Astrocyte (in vitro differentiated cells and primary cell): ENCODE results near the gene TMOD4. TPM values are rescaled to one million over a fixed set of nuclear protein-coding genes. Genes with fewer than 3 reads are reported as not detected.
A peak's percentile ranks its signal among the peaks of the same experiment; 100 is the strongest.

Source experiments
- DNase-seq: peaks from one replicate; pipeline ENCODE4 v3.0.0-alpha.2; 2010; ENCODE audit warnings: low read depth
- FAIRE-seq: peaks from 2 replicates; lab custom pipeline; 2011; peaks lifted over from hg19 to GRCh38; lab: Jason Lieb, UNC
- H2AFZ ChIP-seq: 2 replicates; pipeline ENCODE4 v1.6.0; 2012; ENCODE audit warnings: low read depth, low read length, inconsistent platforms
- H3K27ac ChIP-seq: 2 replicates; pipeline ENCODE4 v1.5.1; 2011; ENCODE audit warnings: low read depth, low read length, inconsistent platforms
- H3K27me3 ChIP-seq: 2 replicates; pipeline ENCODE4 v1.6.0; 2011; ENCODE audit warnings: low read length, inconsistent platforms; ENCODE audit not compliant: insufficient read depth
- H3K36me3 ChIP-seq: 2 replicates; pipeline ENCODE4 v1.5.1; 2011; ENCODE audit warnings: low read length, inconsistent platforms; ENCODE audit not compliant: insufficient read depth
- H3K4me1 ChIP-seq: 2 replicates; pipeline ENCODE4 v1.5.1; 2011; ENCODE audit warnings: low read length, inconsistent platforms; ENCODE audit not compliant: insufficient read depth
- H3K4me2 ChIP-seq: 2 replicates; pipeline ENCODE4 v1.6.0; 2012; ENCODE audit warnings: low read length, inconsistent platforms
- H3K4me3 ChIP-seq: 2 replicates; pipeline ENCODE4 v1.5.1; 2011; ENCODE audit warnings: low read depth, mild to moderate bottlenecking, low read length, inconsistent platforms; ENCODE audit not compliant: insufficient read depth
- H3K79me2 ChIP-seq: 2 replicates; pipeline ENCODE4 v1.6.0; 2012; ENCODE audit warnings: mild to moderate bottlenecking, low read length, inconsistent platforms; ENCODE audit not compliant: insufficient read depth
- H3K9ac ChIP-seq: 2 replicates; pipeline ENCODE4 v1.6.0; 2012; ENCODE audit warnings: mild to moderate bottlenecking, low read length, inconsistent platforms
- H3K9me3 ChIP-seq: 2 replicates; pipeline ENCODE4 v1.5.1; 2012; ENCODE audit warnings: low read depth, mild to moderate bottlenecking, low read length, inconsistent platforms; ENCODE audit not compliant: insufficient read depth
- H4K20me1 ChIP-seq: 2 replicates; pipeline ENCODE4 v1.6.0; 2012; ENCODE audit warnings: low read length, inconsistent platforms; ENCODE audit not compliant: insufficient read depth
- H3K27ac Mint-ChIP-seq: one replicate; pipeline ENCODE4 v1.8.0; 2021; ENCODE audit warnings: mild to moderate bottlenecking, mixed read lengths; ENCODE audit not compliant: unreplicated experiment
- H3K27me3 Mint-ChIP-seq: one replicate; pipeline ENCODE4 v1.8.0; 2021; ENCODE audit warnings: low read depth, mixed read lengths; ENCODE audit not compliant: unreplicated experiment
- H3K36me3 Mint-ChIP-seq: one replicate; pipeline ENCODE4 v1.8.0; 2021; ENCODE audit warnings: low read depth, mixed read lengths; ENCODE audit not compliant: unreplicated experiment
- H3K4me1 Mint-ChIP-seq: one replicate; pipeline ENCODE4 v1.8.0; 2021; ENCODE audit warnings: low read depth, mixed read lengths; ENCODE audit not compliant: unreplicated experiment
- H3K4me3 Mint-ChIP-seq: one replicate; pipeline ENCODE4 v1.8.0; 2021; ENCODE audit warnings: mild to moderate bottlenecking, moderate library complexity, mixed read lengths; ENCODE audit not compliant: unreplicated experiment
- H3K9me3 Mint-ChIP-seq: one replicate; pipeline ENCODE4 v1.8.0; 2021; ENCODE audit warnings: mild to moderate bottlenecking, mixed read lengths; ENCODE audit not compliant: unreplicated experiment
- CTCF ChIP-seq: IDR thresholded peaks from 2 replicates; pipeline ENCODE4 v1.5.1; 2011; ENCODE audit warnings: low read depth, mild to moderate bottlenecking, inconsistent platforms, low read length, moderate library complexity; ENCODE audit not compliant: insufficient read depth
- EZH2 ChIP-seq: IDR thresholded peaks from 2 replicates; pipeline ENCODE4 v1.6.1; 2012; ENCODE audit warnings: mild to moderate bottlenecking, low read length, inconsistent platforms; ENCODE audit not compliant: insufficient read depth
- total RNA-seq: library from RNA; stranded (reverse); gene quantifications from 2 replicates; pipeline ENCODE4 v1.2.1, GENCODE V29; 2021

TMOD4 gene
- total RNA-seq, 1 donor from 2014 or later, result 1.4 TPM

GRCh38 chr1:151144474-151145303 lies 31.1 kb downstream of the TMOD4 start:
- DNase-seq (no peak), FAIRE-seq (no peak)

GRCh38 chr1:151143986-151144385 lies 31.8 kb downstream of the TMOD4 start:
- H3K9me3 ChIP-seq, result no peaks in the 10 kb centered on the region
- FAIRE-seq (no peak), DNase-seq (no peak)
- no peak overlapping the region for H3K27ac Mint-ChIP-seq
- H3K9ac ChIP-seq, result no peak overlapping the region
- H3K79me2 ChIP-seq, result no peaks in the 10 kb centered on the region
- no peak overlapping the region for H2AFZ ChIP-seq
- H3K4me1 Mint-ChIP-seq, result peaks cover 16% of the 10 kb centered on the region
- H3K36me3 ChIP-seq, result no peaks in the 10 kb centered on the region
- H3K27me3 Mint-ChIP-seq, result peaks cover 26% of the 10 kb centered on the region
- H3K27me3 ChIP-seq, result peaks cover 2% of the 10 kb centered on the region
- H3K4me2 ChIP-seq, result no peak overlapping the region
- H3K4me1 ChIP-seq, result peaks cover 14% of the 10 kb centered on the region
- H3K9me3 Mint-ChIP-seq, result no peaks in the 10 kb centered on the region
- H3K36me3 Mint-ChIP-seq, result peaks cover 8% of the 10 kb centered on the region
- no peak overlapping the region for H3K4me3 ChIP-seq
- H4K20me1 ChIP-seq, result peaks cover 12% of the 10 kb centered on the region
- no peak for TF ChIP-seq CTCF
- no peak for TF ChIP-seq EZH2
- peak overlapping the region; percentile 40 for H3K4me3 Mint-ChIP-seq
- no peak overlapping the region for H3K27ac ChIP-seq

More at GRCh38 chr1:151144474-151145303, 31.1 kb downstream of the TMOD4 start:
- Mint-ChIP-seq H3K27ac (no peak overlapping the region), H3K4me1 (peaks cover 16% of the 10 kb centered on the region), H3K27me3 (peaks cover 23% of the 10 kb centered on the region), H3K36me3 (peaks cover 7% of the 10 kb centered on the region), H3K9me3 (no peaks in the 10 kb centered on the region), H3K4me3 (peak overlapping the region; percentile 40)
- Histone ChIP-seq H3K9me3 (no peaks in the 10 kb centered on the region), H2AFZ (no peak overlapping the region), H3K27ac (no peak overlapping the region), H3K9ac (no peak overlapping the region), H3K27me3 (peaks cover 2% of the 10 kb centered on the region), H3K4me1 (peaks cover 14% of the 10 kb centered on the region), H3K36me3 (no peaks in the 10 kb centered on the region), H3K4me3 (no peak overlapping the region), H3K4me2 (peak overlapping the region; percentile 84), H3K79me2 (no peaks in the 10 kb centered on the region), H4K20me1 (peaks cover 12% of the 10 kb centered on the region)
- no peak for TF ChIP-seq EZH2
- TF ChIP-seq CTCF, result no peak

GRCh38 chr1:151143057-151143435 lies 32.7 kb downstream of the TMOD4 start:
- no peak overlapping the region for H3K27ac ChIP-seq
- H3K79me2 ChIP-seq, result no peaks in the 10 kb centered on the region
- TF ChIP-seq CTCF (no peak), EZH2 (no peak)
- no peak for DNase-seq
- no peaks in the 10 kb centered on the region for H3K36me3 ChIP-seq
- peaks cover 12% of the 10 kb centered on the region for H4K20me1 ChIP-seq
- H3K4me2 ChIP-seq, result no peak overlapping the region
- peak overlapping the region; percentile 12 for H3K27ac Mint-ChIP-seq
- FAIRE-seq, result no peak
- peaks cover 10% of the 10 kb centered on the region for H3K36me3 Mint-ChIP-seq
- H3K27me3 Mint-ChIP-seq, result peaks cover 26% of the 10 kb centered on the region
- peaks cover 14% of the 10 kb centered on the region for H3K4me1 ChIP-seq
- H2AFZ ChIP-seq, result no peak overlapping the region
- H3K4me3 Mint-ChIP-seq, result no peak overlapping the region
- H3K9ac ChIP-seq, result no peak overlapping the region
- H3K4me1 Mint-ChIP-seq, result peaks cover 16% of the 10 kb centered on the region
- H3K27me3 ChIP-seq, result peaks cover 2% of the 10 kb centered on the region
- no peaks in the 10 kb centered on the region for H3K9me3 ChIP-seq
- H3K9me3 Mint-ChIP-seq, result no peaks in the 10 kb centered on the region
- no peak overlapping the region for H3K4me3 ChIP-seq
